Parathyroid adenoma (tissue), 2 donors: ENCODE results near the gene NFATC2.

Experiments used
- H2AFZ ChIP-seq: fragments of 300-600 bp; sonication (generic); one replicate; pipeline ENCODE4 v1.7.0; 2017; ENCODE audit warnings: antibody characterized with exemption, mild to moderate bottlenecking
- H3K27ac ChIP-seq: fragments of 300-600 bp; sonication (generic); one replicate; pipeline ENCODE4 v1.7.0; 2017
- H3K27me3 ChIP-seq: fragments of 300-600 bp; sonication (generic); one replicate; pipeline ENCODE4 v1.7.0; 2017; ENCODE audit warnings: low read length; ENCODE audit not compliant: control insufficient read depth, insufficient read depth
- H3K36me3 ChIP-seq: fragments of 300-600 bp; sonication (generic); one replicate; pipeline ENCODE4 v1.7.0; 2017; ENCODE audit warnings: low read length; ENCODE audit not compliant: control insufficient read depth, insufficient read depth
- H3K4me1 ChIP-seq: fragments of 300-600 bp; sonication (generic); one replicate; pipeline ENCODE4 v1.7.0; 2017; ENCODE audit warnings: control low read depth
- H3K4me2 ChIP-seq: fragments of 300-600 bp; sonication (generic); one replicate; pipeline ENCODE4 v1.7.0; 2017; ENCODE audit warnings: low read length
- H3K4me3 ChIP-seq: fragments of 300-600 bp; sonication (generic); one replicate; pipeline ENCODE4 v1.7.0; 2017; ENCODE audit warnings: low read depth, low read length
- H3K79me2 ChIP-seq: fragments of 300-600 bp; sonication (generic); one replicate; pipeline ENCODE4 v1.7.0; 2017; ENCODE audit warnings: control low read depth
- H3K9ac ChIP-seq: fragments of 300-600 bp; sonication (generic); one replicate; pipeline ENCODE4 v1.7.0; 2017; ENCODE audit warnings: mild to moderate bottlenecking
- H3K9me3 ChIP-seq: fragments of 300-600 bp; sonication (generic); one replicate; pipeline ENCODE4 v1.7.0; 2017; ENCODE audit warnings: low read length; ENCODE audit not compliant: control insufficient read depth
- TF ChIP-seq, protein P1 (sequence below): fragments of 300-600 bp; sonication (generic); IDR thresholded peaks from one replicate; pipeline ENCODE4 v1.7.0; 2017; ENCODE audit warnings: antibody characterized with exemption, mild to moderate bottlenecking
- donor health status: primary hyperparathyroidism.

Gene NFATC2

DNA sequence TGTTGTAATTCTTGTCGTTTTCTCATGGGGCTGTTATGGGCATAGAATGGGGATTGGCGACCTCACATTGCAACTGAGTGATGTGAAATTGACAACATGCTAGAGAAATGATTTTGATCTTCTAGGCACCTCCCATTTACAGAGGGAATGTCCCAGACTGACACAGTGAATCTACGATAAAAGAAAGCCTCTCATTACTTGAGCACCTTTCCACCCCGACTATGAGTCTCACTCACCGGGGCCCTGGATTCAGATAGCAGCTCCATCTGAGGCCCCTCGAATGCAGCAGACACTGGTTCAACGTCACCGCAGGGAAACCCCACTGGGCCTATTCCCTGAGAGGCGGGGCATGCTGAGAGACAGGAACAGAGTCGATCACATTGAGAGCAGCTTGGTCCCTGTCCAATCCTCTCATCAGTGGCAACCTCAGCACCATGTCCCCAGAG lies 49.1 kb downstream of the NFATC2 start:
- no peak overlapping the region for H3K4me2 ChIP-seq
- no peaks in the 10 kb centered on the region for H3K4me1 ChIP-seq
- no peak overlapping the region for H2AFZ ChIP-seq
- TF ChIP-seq, protein P1, sequence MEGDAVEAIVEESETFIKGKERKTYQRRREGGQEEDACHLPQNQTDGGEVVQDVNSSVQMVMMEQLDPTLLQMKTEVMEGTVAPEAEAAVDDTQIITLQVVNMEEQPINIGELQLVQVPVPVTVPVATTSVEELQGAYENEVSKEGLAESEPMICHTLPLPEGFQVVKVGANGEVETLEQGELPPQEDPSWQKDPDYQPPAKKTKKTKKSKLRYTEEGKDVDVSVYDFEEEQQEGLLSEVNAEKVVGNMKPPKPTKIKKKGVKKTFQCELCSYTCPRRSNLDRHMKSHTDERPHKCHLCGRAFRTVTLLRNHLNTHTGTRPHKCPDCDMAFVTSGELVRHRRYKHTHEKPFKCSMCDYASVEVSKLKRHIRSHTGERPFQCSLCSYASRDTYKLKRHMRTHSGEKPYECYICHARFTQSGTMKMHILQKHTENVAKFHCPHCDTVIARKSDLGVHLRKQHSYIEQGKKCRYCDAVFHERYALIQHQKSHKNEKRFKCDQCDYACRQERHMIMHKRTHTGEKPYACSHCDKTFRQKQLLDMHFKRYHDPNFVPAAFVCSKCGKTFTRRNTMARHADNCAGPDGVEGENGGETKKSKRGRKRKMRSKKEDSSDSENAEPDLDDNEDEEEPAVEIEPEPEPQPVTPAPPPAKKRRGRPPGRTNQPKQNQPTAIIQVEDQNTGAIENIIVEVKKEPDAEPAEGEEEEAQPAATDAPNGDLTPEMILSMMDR = no peak
- no peak overlapping the region for H3K27ac ChIP-seq
- no peaks in the 10 kb centered on the region for H3K36me3 ChIP-seq
- no peak overlapping the region for H3K4me3 ChIP-seq
- no peaks in the 10 kb centered on the region for H3K27me3 ChIP-seq
- no peaks in the 10 kb centered on the region for H3K9me3 ChIP-seq
- H3K9ac ChIP-seq = no peak overlapping the region
- no peaks in the 10 kb centered on the region for H3K79me2 ChIP-seq

DNA sequence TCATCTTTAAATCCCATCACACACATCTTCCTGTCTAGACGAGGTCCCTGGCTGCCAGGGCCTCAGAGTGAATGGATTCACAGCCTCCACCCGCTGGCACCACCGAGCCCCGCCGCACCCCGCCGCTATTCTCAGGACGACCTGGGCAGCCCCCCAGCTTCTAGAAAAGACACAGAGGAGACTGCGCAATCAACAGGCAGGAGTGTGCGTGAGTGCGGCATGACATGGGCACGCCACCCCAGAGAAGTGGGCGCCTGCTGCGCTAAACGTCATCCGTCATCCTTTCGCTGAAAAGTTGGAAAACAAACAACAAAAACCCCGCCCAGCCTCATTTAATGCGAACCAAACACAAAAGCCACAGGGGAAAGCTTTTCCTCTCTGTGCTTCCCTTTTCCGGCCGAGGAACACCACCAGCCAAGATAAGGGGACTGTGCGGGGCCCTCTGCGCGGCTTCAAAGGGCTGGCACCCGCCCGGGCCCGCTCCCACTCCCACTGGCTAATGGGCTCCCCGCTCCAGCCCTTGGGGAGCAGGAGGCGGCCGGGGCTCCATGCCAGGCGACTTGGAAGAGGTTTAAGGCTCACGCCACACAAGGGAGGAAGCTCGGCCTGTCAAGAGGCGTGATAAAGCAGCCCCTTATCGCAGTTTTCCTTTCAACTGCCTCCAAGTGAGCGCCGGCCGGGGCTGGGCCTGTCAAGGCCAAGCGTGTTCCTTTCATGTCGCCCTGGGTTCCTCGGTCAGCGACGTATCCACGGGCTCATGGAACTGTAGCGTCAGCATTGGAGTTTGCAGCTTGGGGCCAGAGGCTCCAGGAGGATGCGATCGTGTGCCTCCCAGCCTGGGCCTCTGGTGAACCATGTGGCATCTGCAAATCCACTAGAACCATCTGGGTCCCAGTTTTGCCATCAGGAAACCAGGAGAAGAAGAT lies 50.1 kb downstream of the NFATC2 start:
- Histone ChIP-seq H3K79me2 (no peaks in the 10 kb centered on the region), H3K9me3 (no peaks in the 10 kb centered on the region), H2AFZ (no peak overlapping the region), H3K36me3 (no peaks in the 10 kb centered on the region), H3K4me1 (no peaks in the 10 kb centered on the region), H3K9ac (no peak overlapping the region), H3K4me3 (no peak overlapping the region), H3K27me3 (no peaks in the 10 kb centered on the region), H3K27ac (no peak overlapping the region), H3K4me2 (peak overlapping the region; percentile 32)
- TF ChIP-seq, protein P1 = no peak

DNA sequence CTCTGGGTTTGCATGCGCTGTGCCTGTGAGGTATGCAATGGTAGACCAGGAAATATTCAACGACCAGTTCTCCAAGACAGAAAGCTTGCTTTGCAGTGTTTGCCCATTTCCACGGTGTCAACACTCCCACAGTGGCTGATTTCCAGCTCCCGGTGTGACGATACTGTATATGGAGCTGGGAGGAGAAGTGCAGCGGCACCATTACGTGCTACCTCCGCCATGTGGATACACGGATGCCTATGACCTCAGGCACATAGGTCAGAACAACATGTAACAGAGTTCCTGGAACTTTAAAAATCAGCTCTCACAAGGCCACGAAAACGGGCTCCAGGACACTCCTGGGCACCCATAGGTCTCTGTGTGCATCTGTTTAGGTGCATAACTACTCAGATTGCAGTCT lies 51.1 kb downstream of the NFATC2 start:
- TF ChIP-seq, protein P1 = no peak
- H3K36me3 ChIP-seq = no peaks in the 10 kb centered on the region
- no peak overlapping the region for H2AFZ ChIP-seq
- H3K27ac ChIP-seq = no peak overlapping the region
- no peaks in the 10 kb centered on the region for H3K27me3 ChIP-seq
- no peaks in the 10 kb centered on the region for H3K9me3 ChIP-seq
- no peaks in the 10 kb centered on the region for H3K4me1 ChIP-seq
- H3K79me2 ChIP-seq = no peaks in the 10 kb centered on the region
- no peak overlapping the region for H3K9ac ChIP-seq
- H3K4me2 ChIP-seq = no peak overlapping the region
- no peak overlapping the region for H3K4me3 ChIP-seq

DNA sequence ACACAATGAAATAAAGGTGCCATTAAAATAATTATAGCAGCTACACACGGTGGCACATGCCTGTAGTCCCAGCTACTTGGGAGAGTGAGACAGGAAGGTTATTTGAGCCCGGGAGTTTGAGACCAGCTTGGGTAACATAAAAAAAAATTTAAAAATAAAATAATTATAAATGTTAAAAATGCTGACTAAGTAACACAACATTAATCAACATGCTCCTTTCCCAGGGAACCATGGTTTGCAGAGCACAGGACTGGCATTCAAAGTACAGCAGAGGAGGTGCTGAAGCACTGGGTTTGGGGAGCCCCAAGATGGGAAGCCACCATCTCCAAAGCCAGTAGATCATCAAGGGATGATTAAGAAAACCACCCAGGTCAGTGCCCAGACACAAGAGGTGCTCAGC lies 51.9 kb downstream of the NFATC2 start:
- no peak overlapping the region for H3K4me2 ChIP-seq
- no peaks in the 10 kb centered on the region for H3K4me1 ChIP-seq
- H2AFZ ChIP-seq = no peak overlapping the region
- H3K4me3 ChIP-seq = no peak overlapping the region
- TF ChIP-seq, protein P1 = no peak
- no peak overlapping the region for H3K9ac ChIP-seq
- H3K36me3 ChIP-seq = no peaks in the 10 kb centered on the region
- H3K9me3 ChIP-seq = no peaks in the 10 kb centered on the region
- H3K27ac ChIP-seq = no peak overlapping the region
- no peaks in the 10 kb centered on the region for H3K27me3 ChIP-seq
- no peaks in the 10 kb centered on the region for H3K79me2 ChIP-seq

DNA sequence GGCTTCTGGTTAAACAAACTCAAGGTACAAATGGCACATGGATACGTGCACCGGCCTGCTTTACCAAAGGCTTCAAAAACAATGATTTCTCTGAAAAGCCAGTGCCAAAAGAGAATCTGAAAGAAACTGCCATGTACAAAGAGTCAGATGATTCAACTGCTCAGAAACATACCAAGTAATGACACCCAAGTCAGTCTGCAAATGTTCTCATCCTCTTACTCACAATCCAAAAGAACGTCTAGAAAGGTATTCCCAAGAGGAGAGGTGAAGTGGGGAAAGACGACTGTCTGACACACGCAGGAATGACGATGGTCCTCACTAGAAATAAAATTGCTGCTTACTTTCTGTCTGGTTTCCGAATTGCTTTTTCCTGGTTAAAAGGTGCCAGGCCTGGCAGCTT lies 52.9 kb downstream of the NFATC2 start:
- H2AFZ ChIP-seq = no peak overlapping the region
- no peaks in the 10 kb centered on the region for H3K27me3 ChIP-seq
- no peak overlapping the region for H3K4me2 ChIP-seq
- no peaks in the 10 kb centered on the region for H3K79me2 ChIP-seq
- TF ChIP-seq, protein P1 = no peak
- H3K9me3 ChIP-seq = no peaks in the 10 kb centered on the region
- H3K36me3 ChIP-seq = no peaks in the 10 kb centered on the region
- H3K9ac ChIP-seq = no peak overlapping the region
- H3K27ac ChIP-seq = no peak overlapping the region
- H3K4me1 ChIP-seq = no peaks in the 10 kb centered on the region
- H3K4me3 ChIP-seq = no peak overlapping the region
